Measurements from ENCODE around the gene COMT.

DNA sequence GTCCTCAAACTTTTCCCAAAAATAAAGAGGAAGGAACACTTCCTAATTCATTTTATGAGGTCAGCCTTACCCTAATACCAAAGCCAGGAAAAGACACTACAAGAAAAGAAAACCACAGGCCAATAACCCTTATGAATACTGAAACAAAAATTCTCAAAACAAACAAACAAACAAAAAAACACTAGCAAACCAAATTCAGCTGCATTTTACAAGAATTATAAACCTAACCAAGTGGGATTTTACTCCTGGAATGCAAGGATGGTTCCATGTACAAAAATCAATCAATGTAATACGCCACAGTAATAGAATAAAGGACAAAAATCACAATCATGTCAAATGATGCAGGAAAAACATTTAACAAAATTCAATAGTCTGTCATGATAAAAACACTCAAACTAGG, 61.7 kb downstream of the COMT start:
- TF ChIP-seq RAD21 (IDR thresholded peaks at IDR 0.05; ENCODE audit: low read depth): no peak
- no peak for TF ChIP-seq POLR2A (IDR thresholded peaks at IDR 0.05; ENCODE audit: borderline replicate concordance, extremely low read depth, insufficient read depth, insufficient read length)
- TF ChIP-seq, protein P1, sequence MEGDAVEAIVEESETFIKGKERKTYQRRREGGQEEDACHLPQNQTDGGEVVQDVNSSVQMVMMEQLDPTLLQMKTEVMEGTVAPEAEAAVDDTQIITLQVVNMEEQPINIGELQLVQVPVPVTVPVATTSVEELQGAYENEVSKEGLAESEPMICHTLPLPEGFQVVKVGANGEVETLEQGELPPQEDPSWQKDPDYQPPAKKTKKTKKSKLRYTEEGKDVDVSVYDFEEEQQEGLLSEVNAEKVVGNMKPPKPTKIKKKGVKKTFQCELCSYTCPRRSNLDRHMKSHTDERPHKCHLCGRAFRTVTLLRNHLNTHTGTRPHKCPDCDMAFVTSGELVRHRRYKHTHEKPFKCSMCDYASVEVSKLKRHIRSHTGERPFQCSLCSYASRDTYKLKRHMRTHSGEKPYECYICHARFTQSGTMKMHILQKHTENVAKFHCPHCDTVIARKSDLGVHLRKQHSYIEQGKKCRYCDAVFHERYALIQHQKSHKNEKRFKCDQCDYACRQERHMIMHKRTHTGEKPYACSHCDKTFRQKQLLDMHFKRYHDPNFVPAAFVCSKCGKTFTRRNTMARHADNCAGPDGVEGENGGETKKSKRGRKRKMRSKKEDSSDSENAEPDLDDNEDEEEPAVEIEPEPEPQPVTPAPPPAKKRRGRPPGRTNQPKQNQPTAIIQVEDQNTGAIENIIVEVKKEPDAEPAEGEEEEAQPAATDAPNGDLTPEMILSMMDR (IDR thresholded peaks at IDR 0.05 in 2 of 3, conservative IDR thresholded peaks at IDR 0.05 in 1 of 3; ENCODE audit: borderline replicate concordance in 1 of 3, insufficient read depth in 1 of 3, low read depth in 2 of 3, low read length in 2 of 3): no peak
- TF ChIP-seq ZNF274 (IDR thresholded peaks at IDR 0.05; ENCODE audit: low read depth, low read length): no peak
- TF ChIP-seq EZH2 (IDR thresholded peaks at IDR 0.05): no peak
- TF ChIP-seq SIN3A (IDR thresholded peaks at IDR 0.05; ENCODE audit: low read depth): no peak
- no peak for TF ChIP-seq POLR2AphosphoS5 (IDR thresholded peaks at IDR 0.05; ENCODE audit: low read depth, low read length)
- no peak for TF ChIP-seq ZFX (IDR thresholded peaks at IDR 0.05)
